ENCODE data around the gene RHCE.
"Not testable (repeated sequence)": the region's sequence is repeated elsewhere in the genome, so short reads cannot be mapped to it uniquely, and the experiment has no call there.

GRCh38 chr1:25383090-25383489 is 37.5 kb downstream of the RHCE start:
- TF ChIP-seq POLR2A (IDR thresholded peaks at IDR 0.05; ENCODE audit: low read length); GATA1 (IDR thresholded peaks at IDR 0.05; ENCODE audit: low read depth, low read length): not testable (repeated sequence)
